Measurements from ENCODE around the gene EPB42.

GRCh38 chr15:43150191-43150929 lies 70.5 kb downstream of the EPB42 start:
- TF ChIP-seq CTCF (IDR thresholded peaks at IDR 0.05) (no peak), POLR2A (IDR thresholded peaks at IDR 0.05) (no peak), EP300 (IDR thresholded peaks at IDR 0.05) (no peak)
